Measurements from ENCODE around the gene SDSL.

DNA sequence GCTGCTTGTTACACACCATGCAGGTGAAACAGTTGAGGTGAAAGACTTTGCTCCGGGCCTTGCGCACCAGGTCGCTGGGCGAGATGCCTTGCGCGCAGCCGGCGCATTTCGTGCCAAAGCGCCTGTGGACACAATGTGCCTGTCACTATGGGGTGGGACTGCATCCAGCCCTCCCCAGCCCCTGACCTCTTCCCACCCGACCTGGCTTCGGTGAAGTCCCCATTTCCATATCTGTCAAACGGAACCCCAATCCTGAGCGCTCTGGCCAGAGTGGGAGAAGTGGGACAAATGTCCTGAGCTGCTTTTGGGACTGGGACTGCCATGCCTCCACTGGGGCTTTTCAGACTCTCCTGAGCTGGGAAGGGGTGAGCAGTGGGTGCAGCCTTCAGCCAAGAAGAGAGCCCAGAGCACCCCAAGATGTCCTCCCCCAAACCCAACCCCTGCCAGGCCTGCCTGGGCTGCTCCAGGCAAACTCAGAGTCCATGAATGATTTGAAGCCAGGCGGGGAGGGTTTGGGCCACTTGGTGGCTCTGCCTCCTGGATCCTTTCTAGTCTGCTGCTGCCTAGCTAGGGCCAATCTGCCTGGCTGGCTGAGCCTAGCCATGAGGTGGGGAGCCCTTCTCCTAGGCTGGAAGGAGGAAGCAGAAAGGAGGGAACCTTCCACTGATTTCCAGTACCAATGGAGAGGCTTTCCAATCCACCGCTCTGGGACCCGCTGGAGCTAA lies 47.2 kb downstream of the SDSL start:
- TF ChIP-seq CTCF (IDR thresholded peaks at IDR 0.05) (no peak), EZH2 (IDR thresholded peaks at IDR 0.05) (no peak), EZH2phosphoT487 (IDR thresholded peaks at IDR 0.05) (no peak)

Data from neural progenitor cell (in vitro differentiated cells).